ENCODE measurements around the gene KRTAP4-8.
"Not testable (repeated sequence)": the region's sequence is repeated elsewhere in the genome, so short reads cannot be mapped to it uniquely, and the experiment has no call there.

KRTAP4-8 gene

GRCh38 chr17:41065016-41065689 is 32.8 kb downstream of the KRTAP4-8 start:
- not testable (repeated sequence) for DNase-seq (ENCODE audit: low spot score)

DNA sequence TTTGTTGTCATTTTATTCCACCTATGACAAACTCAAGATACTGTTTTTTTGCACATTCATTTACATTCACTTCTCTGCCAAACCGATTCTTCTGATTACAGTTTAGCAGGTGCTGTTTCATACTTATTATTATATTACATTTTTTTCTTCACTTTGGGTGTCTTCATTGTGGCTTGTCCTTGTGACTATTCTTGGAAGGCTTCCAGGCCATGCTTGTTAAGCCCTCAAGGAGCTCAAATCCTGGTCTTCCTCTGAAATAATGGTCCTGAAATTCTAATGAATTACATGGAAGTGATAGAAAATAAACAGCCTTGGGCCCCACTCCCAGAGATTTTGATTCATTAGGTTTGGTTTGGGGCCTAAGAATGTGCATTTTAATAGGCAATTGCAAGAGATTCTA is 33.6 kb downstream of the KRTAP4-8 start:
- no peak for DNase-seq (ENCODE audit: low spot score)

DNA sequence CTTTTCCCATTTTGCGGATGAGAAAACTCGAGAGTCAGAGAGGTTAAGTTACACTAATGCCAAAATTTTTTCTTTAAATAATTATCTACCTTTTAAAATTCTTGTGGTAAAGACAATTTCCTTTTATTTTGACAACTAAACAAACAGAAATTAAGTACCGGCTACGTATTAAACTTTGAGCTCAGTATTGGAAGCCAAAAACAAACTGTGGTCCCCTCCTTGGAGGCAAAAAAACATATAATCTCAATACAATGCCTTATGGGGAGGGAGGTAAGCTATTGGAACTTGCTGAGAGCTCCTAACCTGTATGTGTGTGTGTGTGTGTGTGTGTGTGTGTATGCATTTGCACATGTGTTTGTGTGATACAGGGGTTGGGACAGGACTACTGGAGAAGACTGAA is 34.5 kb downstream of the KRTAP4-8 start:
- DNase-seq (ENCODE audit: low spot score), result no peak

GRCh38 chr17:41061964-41062363 is 36.0 kb downstream of the KRTAP4-8 start:
- DNase-seq (ENCODE audit: low spot score), result peak; percentile 70

GRCh38 chr17:41060052-41060604 is 37.8 kb downstream of the KRTAP4-8 start, which contains the start of gene KRTAP2-3:
KRTAP2-3 (minus strand) TSS chr17:41060114; CDS start chr17:41060050, 64 bp downstream.
- peak; percentile 71 for DNase-seq (ENCODE audit: low spot score)

DNA sequence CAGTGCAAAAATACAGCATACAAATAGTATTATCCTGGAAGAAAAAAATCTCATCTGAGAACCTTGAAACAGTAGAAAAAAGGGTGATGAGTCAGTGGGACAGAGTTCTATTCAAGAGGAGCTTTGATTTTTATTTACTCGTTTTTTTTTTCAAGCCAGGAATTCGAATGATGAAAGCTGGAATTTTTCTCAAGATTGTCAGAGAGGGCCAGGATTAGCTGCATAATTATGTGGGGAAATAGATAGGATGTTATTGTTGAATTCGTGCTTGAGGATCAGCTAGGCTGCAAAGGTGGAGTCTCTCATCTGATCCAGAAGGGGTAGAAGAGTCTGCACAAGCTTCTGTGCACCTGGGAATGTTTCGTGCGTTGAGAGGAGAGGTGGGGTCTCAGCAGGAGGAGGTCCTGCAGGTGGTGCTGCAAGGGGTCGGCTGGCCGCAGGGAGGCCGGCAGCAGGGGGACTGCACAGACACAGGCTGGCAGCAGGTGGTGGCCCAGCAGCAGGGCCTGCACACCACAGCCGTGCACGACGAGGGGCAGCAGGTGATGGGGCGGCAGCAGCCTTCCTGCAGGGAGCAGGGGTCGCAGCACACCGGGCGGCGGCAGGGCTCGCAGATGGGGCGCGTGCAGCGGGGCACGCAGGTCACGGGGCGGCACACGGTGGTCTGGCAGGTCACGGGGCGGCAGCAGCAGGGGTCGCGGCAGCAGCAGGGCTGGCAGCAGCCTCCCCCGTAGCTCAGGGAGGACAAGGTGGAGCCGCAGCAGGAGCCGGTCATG is 38.5 kb downstream of the KRTAP4-8 start:
- DNase-seq (ENCODE audit: low spot score), result peak; percentile 61

- no peak for DNase-seq (ENCODE audit: low spot score)
Observed at GRCh38 chr17:41058741-41059140, 39.2 kb downstream of the KRTAP4-8 start.

DNA sequence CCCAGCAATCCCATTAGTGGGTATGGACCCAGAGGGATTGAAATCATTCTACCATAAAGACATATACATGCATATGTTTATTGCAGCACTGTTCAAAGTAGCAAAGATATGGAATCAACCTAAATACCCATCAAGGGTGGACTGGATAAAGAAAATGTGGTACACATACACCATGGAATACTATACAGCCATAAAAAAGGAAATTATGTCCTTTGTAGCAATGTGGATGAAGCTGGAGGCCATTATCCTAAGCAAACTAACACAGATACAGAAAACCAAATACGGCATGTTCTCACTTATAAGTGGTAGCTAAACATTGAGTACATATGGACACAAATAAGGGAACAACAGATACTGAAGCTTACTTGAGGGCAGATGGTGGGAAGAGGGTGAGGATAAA is 40.4 kb downstream of the KRTAP4-8 start:
- no peak for DNase-seq (ENCODE audit: low spot score)

DNA sequence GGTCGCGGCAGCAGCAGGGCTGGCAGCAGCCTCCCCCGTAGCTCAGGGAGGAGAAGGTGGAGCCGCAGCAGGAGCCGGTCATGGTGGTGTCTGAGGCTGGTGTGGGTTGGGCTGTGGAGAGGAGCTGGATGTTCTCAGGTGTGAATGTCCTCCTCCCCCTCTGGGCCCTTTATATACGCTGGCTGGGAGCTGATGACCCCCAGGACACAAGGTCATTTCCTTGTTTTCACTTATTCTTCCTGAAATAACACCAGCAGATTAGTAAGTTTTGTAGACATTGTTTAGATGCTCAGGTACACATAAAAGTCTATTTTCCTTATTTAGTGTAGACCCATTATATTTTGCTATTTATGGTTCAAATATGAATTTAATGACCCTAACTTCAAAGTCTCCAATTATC is 42.8 kb downstream of the KRTAP4-8 start, which contains the start of gene KRTAP2-2:
TSS of gene KRTAP2-2 (minus strand) at position 101 of the 400 bp plus-strand sequence. CDS start at position 82, 19 bp downstream.
- not testable (repeated sequence) for DNase-seq (ENCODE audit: low spot score)

GRCh38 chr17:41054556-41054955 is 43.4 kb downstream of the KRTAP4-8 start:
- DNase-seq (ENCODE audit: low spot score), result not testable (repeated sequence)

- DNase-seq (ENCODE audit: low spot score), result no peak
Observed at GRCh38 chr17:41054025-41054424, 43.9 kb downstream of the KRTAP4-8 start.

- no peak for DNase-seq (ENCODE audit: low spot score)
Observed at GRCh38 chr17:41052566-41052965, 45.4 kb downstream of the KRTAP4-8 start.

DNA sequence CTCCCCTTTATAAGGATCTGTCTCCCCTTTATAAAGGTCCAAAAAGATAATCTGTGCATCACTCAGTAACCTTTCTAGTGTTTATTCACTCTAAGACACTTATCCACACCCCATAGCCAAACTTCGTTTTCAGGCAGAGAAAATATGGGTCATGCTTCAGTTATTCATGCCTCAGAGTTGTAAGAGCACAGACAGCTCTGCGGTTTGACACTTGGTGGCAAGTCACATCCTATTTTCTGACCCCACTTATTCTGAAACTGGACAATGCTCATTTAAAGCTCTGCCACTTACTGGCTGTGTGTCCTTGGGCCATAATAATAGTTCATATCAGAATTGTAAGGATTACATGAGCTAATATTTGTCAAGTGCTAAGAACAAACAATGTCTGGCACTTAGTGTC is 48.8 kb downstream of the KRTAP4-8 start:
- DNase-seq (ENCODE audit: low spot score), result peak; percentile 67

GRCh38 chr17:41048441-41048840 is 49.5 kb downstream of the KRTAP4-8 start:
- peak; percentile 79 for DNase-seq (ENCODE audit: low spot score)
